HL-60 (cell line): ENCODE results near the gene LCA5.

Experiments used
- DNase-seq, 2 experiments: peaks; one replicate each; pipeline ENCODE4 v3.0.0-alpha.2; 2010 to 2020; ENCODE audit warnings: low read depth in 1 of 2, low spot score in 1 of 2
- H3K27ac ChIP-seq: fragments of 250-450 bp; sonication (Bioruptor Pico); replicated peaks from 2 replicates; pipeline ENCODE4 v1.5.1; 2020; ENCODE audit warnings: mild to moderate bottlenecking, moderate library complexity
- H3K27me3 ChIP-seq: fragments of 250-450 bp; sonication (Bioruptor Pico); 2 replicates; pipeline ENCODE4 v1.5.1; 2021; ENCODE audit warnings: mild to moderate bottlenecking, moderate library complexity; ENCODE audit not compliant: insufficient read depth, poor library complexity, severe bottlenecking
- H3K4me3 ChIP-seq: replicated peaks from 2 replicates; pipeline ENCODE4 v1.5.1; 2011; ENCODE audit warnings: mild to moderate bottlenecking, control low read depth, low read length; ENCODE audit not compliant: insufficient read depth
- CTCF ChIP-seq: IDR thresholded peaks from one replicate; pipeline ENCODE4 v1.5.1; 2011; ENCODE audit warnings: low read length, control low read depth, inconsistent platforms; ENCODE audit not compliant: insufficient read depth
- GABPA ChIP-seq: IDR thresholded peaks from 2 replicates; pipeline ENCODE4 v1.6.1; 2012; ENCODE audit warnings: low read depth
- POLR2AphosphoS5 ChIP-seq: IDR thresholded peaks from 2 replicates; pipeline ENCODE4 v1.6.1; 2012; ENCODE audit warnings: low read depth
- SPI1 ChIP-seq: IDR thresholded peaks from 2 replicates; pipeline ENCODE4 v1.6.1; 2012; ENCODE audit warnings: low read depth, mild to moderate bottlenecking, borderline replicate concordance
- TF ChIP-seq, protein P1 (sequence below): IDR thresholded peaks from 2 replicates; pipeline ENCODE4 v1.6.1; 2012; ENCODE audit warnings: low read depth; ENCODE audit not compliant: insufficient replicate concordance

LCA5 gene

GRCh38 chr6:79440598-79440997 is 96.6 kb downstream of the LCA5 start:
- Histone ChIP-seq H3K27ac (no peak overlapping the region), H3K4me3 (no peak overlapping the region), H3K27me3 (no peaks in the 10 kb centered on the region)
- TF ChIP-seq CTCF = no peak
- no peak for TF ChIP-seq GABPA
- no peak for TF ChIP-seq SPI1
- TF ChIP-seq, protein P1, sequence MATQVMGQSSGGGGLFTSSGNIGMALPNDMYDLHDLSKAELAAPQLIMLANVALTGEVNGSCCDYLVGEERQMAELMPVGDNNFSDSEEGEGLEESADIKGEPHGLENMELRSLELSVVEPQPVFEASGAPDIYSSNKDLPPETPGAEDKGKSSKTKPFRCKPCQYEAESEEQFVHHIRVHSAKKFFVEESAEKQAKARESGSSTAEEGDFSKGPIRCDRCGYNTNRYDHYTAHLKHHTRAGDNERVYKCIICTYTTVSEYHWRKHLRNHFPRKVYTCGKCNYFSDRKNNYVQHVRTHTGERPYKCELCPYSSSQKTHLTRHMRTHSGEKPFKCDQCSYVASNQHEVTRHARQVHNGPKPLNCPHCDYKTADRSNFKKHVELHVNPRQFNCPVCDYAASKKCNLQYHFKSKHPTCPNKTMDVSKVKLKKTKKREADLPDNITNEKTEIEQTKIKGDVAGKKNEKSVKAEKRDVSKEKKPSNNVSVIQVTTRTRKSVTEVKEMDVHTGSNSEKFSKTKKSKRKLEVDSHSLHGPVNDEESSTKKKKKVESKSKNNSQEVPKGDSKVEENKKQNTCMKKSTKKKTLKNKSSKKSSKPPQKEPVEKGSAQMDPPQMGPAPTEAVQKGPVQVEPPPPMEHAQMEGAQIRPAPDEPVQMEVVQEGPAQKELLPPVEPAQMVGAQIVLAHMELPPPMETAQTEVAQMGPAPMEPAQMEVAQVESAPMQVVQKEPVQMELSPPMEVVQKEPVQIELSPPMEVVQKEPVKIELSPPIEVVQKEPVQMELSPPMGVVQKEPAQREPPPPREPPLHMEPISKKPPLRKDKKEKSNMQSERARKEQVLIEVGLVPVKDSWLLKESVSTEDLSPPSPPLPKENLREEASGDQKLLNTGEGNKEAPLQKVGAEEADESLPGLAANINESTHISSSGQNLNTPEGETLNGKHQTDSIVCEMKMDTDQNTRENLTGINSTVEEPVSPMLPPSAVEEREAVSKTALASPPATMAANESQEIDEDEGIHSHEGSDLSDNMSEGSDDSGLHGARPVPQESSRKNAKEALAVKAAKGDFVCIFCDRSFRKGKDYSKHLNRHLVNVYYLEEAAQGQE = no peak
- TF ChIP-seq POLR2AphosphoS5 = no peak
- no peak for DNase-seq

DNA sequence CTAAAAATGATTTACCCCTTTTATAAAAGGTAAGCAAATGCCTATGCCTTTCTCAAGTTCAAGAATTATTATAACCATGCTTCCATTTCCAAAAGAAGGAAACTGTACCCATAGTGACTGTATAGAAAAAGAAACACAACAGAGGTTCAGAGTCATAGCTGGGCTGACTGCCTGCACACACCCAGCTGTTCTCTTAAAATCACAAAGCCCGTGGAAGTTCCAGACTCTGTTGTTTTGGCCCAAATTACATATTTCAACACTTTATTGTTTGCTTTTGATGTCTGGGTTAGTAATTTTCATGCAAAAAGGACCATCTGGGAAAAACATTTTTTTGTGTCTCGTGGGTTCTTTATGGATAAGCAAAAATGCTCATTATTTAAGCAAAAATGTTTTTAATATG is 99.2 kb downstream of the LCA5 start:
- DNase-seq = no peak
- Histone ChIP-seq H3K27me3 (no peaks in the 10 kb centered on the region), H3K27ac (no peak overlapping the region), H3K4me3 (no peak overlapping the region)
- TF ChIP-seq POLR2AphosphoS5 (no peak), CTCF (no peak), GABPA (no peak), SPI1 (no peak)
- TF ChIP-seq, protein P1 = no peak

DNA sequence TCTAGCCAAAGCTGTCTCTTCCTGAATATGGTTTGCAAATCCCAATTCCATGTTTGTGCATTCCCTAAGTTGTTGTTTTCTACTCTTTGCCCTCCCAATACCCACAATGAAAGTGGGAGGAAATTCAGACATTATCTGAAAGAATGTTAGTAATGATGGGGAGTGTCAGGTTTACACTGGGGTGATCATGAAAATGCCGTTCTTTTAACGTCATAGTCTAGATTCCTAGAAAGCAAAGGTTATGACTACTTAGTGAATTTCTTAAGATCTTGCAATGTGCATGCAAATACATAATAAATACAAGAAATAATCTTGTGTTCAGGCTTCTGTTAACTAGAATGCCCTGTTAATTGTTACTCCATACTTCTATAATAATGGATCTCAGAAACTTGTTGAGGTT is 101.0 kb downstream of the LCA5 start:
- H3K27ac ChIP-seq = no peak overlapping the region
- TF ChIP-seq GABPA (no peak), POLR2AphosphoS5 (no peak), SPI1 (no peak), CTCF (no peak)
- TF ChIP-seq, protein P1 = no peak
- no peaks in the 10 kb centered on the region for H3K27me3 ChIP-seq
- DNase-seq = no peak
- H3K4me3 ChIP-seq = no peak overlapping the region
